GM23338 (cell line): ENCODE results near the gene LETMD1. TPM values are rescaled to one million over a fixed set of nuclear protein-coding genes. Genes with fewer than 3 reads are reported as not detected.

Experiments used
- ATAC-seq: fragments of 200-7000 bp; cut with Tn5 transposase; 3 replicates; pipeline ENCODE4 v1.9.1; 2020
- DNase-seq: peaks from one replicate; pipeline ENCODE4 v3.0.0-alpha.2; 2015; ENCODE audit warnings: low spot score
- H2AFZ ChIP-seq: fragments of 200-600 bp; sonication (generic); 2 replicates; pipeline ENCODE4 v1.8.0; 2016; ENCODE audit warnings: antibody characterized with exemption, mild to moderate bottlenecking, moderate library complexity
- H3F3A ChIP-seq: fragments of 200-600 bp; sonication (generic); replicated peaks from 2 replicates; pipeline ENCODE4 v1.8.0; 2017; ENCODE audit warnings: antibody characterized with exemption, mixed run types, low read depth
- H3K27ac ChIP-seq: fragments of 200-600 bp; sonication (generic); 2 replicates; pipeline ENCODE4 v1.6.1; 2016; ENCODE audit warnings: low read depth
- H3K27me3 ChIP-seq: fragments of 200-600 bp; sonication (generic); 2 replicates; pipeline ENCODE4 v1.8.0; 2016; ENCODE audit warnings: mild to moderate bottlenecking, mixed run types, moderate library complexity; ENCODE audit not compliant: insufficient read depth
- H3K36me3 ChIP-seq: fragments of 200-600 bp; sonication (generic); 2 replicates; pipeline ENCODE4 v1.8.0; 2016; ENCODE audit warnings: mild to moderate bottlenecking; ENCODE audit not compliant: insufficient read depth
- H3K4me1 ChIP-seq: fragments of 200-600 bp; sonication (generic); 2 replicates; pipeline ENCODE4 v1.8.0; 2016; ENCODE audit warnings: mild to moderate bottlenecking, moderate library complexity; ENCODE audit not compliant: insufficient read depth
- H3K4me2 ChIP-seq: fragments of 200-600 bp; sonication (generic); 2 replicates; pipeline ENCODE4 v1.7.1; 2017; ENCODE audit warnings: mixed run types
- H3K4me3 ChIP-seq: fragments of 200-600 bp; sonication (generic); 2 replicates; pipeline ENCODE4 v1.6.1; 2016; ENCODE audit warnings: mixed run types
- H3K79me2 ChIP-seq: fragments of 200-600 bp; sonication (generic); replicated peaks from 2 replicates; pipeline ENCODE4 v1.8.0; 2017; ENCODE audit warnings: mild to moderate bottlenecking; ENCODE audit not compliant: insufficient read depth
- H3K9me2 ChIP-seq: fragments of 200-600 bp; sonication (generic); 2 replicates; pipeline ENCODE4 v1.8.0; 2017; ENCODE audit not compliant: insufficient read depth
- H4K20me1 ChIP-seq: fragments of 200-600 bp; sonication (generic); replicated peaks from 2 replicates; pipeline ENCODE4 v1.8.0; 2017; ENCODE audit warnings: mild to moderate bottlenecking; ENCODE audit not compliant: insufficient read depth
- H3K27ac Mint-ChIP-seq: 2 replicates; pipeline ENCODE4 v1.8.0; 2020; ENCODE audit warnings: inconsistent platforms, mild to moderate bottlenecking, moderate library complexity, mixed read lengths
- H3K27me3 Mint-ChIP-seq: 3 replicates; pipeline ENCODE4 v1.8.0; 2022; ENCODE audit warnings: low read depth, mild to moderate bottlenecking, moderate library complexity, mixed read lengths, inconsistent platforms; ENCODE audit not compliant: insufficient read depth, poor library complexity
- H3K36me3 Mint-ChIP-seq: 3 replicates; pipeline ENCODE4 v1.8.0; 2021; ENCODE audit warnings: low read depth, mild to moderate bottlenecking, inconsistent platforms, moderate library complexity, mixed read lengths
- H3K4me1 Mint-ChIP-seq: 3 replicates; pipeline ENCODE4 v1.8.0; 2020; ENCODE audit warnings: mild to moderate bottlenecking, inconsistent platforms, mixed read lengths
- H3K4me3 Mint-ChIP-seq: 3 replicates; pipeline ENCODE4 v1.8.0; 2021; ENCODE audit warnings: moderate library complexity, mild to moderate bottlenecking, inconsistent platforms, mixed read lengths
- H3K9me3 Mint-ChIP-seq: 3 replicates; pipeline ENCODE4 v1.8.0; 2020; ENCODE audit warnings: moderate library complexity, mild to moderate bottlenecking, inconsistent platforms, mixed read lengths
- CREB1 ChIP-seq: fragments of 250-450 bp; sonication (Bioruptor Pico); IDR thresholded peaks from 2 replicates; pipeline ENCODE4 v1.5.0; 2020; ENCODE audit warnings: low read depth, mild to moderate bottlenecking, moderate library complexity
- ETS1 ChIP-seq: IDR thresholded peaks from 2 replicates; pipeline ENCODE4 v1.6.1; 2016; ENCODE audit warnings: antibody characterized with exemption
- EZH2 ChIP-seq: fragments of 200-600 bp; sonication (generic); IDR thresholded peaks from one replicate; pipeline ENCODE4 v1.8.0; 2017; ENCODE audit warnings: antibody characterized with exemption, mild to moderate bottlenecking, low read depth; ENCODE audit not compliant: unreplicated experiment
- EZH2phosphoT487 ChIP-seq: fragments of 200-600 bp; sonication (generic); IDR thresholded peaks from one replicate; pipeline ENCODE4 v1.8.1; 2018; ENCODE audit warnings: antibody characterized with exemption; ENCODE audit not compliant: unreplicated experiment
- JUNB ChIP-seq: IDR thresholded peaks from one replicate; pipeline ENCODE4 v1.6.1; 2016; ENCODE audit warnings: antibody characterized with exemption; ENCODE audit not compliant: unreplicated experiment
- NANOG ChIP-seq: IDR thresholded peaks from 2 replicates; pipeline ENCODE4 v1.6.1; 2016; ENCODE audit warnings: antibody characterized with exemption, borderline replicate concordance
- POLR2AphosphoS5 ChIP-seq: IDR thresholded peaks from 2 replicates; pipeline ENCODE4 v1.6.1; 2016; ENCODE audit warnings: antibody characterized with exemption, low read depth
- REST ChIP-seq: IDR thresholded peaks from one replicate; pipeline ENCODE4 v1.6.1; 2018; ENCODE audit warnings: antibody characterized with exemption; ENCODE audit not compliant: unreplicated experiment
- STAT1 ChIP-seq: IDR thresholded peaks from one replicate; pipeline ENCODE4 v1.6.1; 2016; ENCODE audit warnings: antibody characterized with exemption; ENCODE audit not compliant: unreplicated experiment
- ZNF114 ChIP-seq: fragments of 250-450 bp; sonication (Bioruptor Pico); IDR thresholded peaks from 2 replicates; pipeline ENCODE4 v1.5.0; 2020; ENCODE audit warnings: mild to moderate bottlenecking, moderate library complexity
- ZNF331 ChIP-seq: fragments of 250-450 bp; sonication (Bioruptor Pico); IDR thresholded peaks from 2 replicates; pipeline ENCODE4 v1.5.0; 2020; ENCODE audit warnings: low read depth, mild to moderate bottlenecking, moderate library complexity
- polyA plus RNA-seq: library from polyadenylated mRNA; unstranded; fragments of >200 nt; fragmentation: Nextera tagmentation; extraction: Ambion mirVana; gene quantifications from 2 replicates; pipeline ENCODE4 v1.2.1, GENCODE V29; 2016
- total RNA-seq: library from RNA; depleted of rRNA; stranded (reverse); fragments of >200 nt; shearing (Covaris generic); gene quantifications from 2 replicates; pipeline ENCODE4 v1.2.3, GENCODE V29; 2014
- TF ChIP-seq, protein P1 (sequence below): fragments of 250-450 bp; sonication (Bioruptor Pico); IDR thresholded peaks from 2 replicates; pipeline ENCODE4 v1.5.0; 2020; ENCODE audit warnings: mild to moderate bottlenecking, moderate library complexity
- TF ChIP-seq, protein P2 (sequence below), 2 experiments: fragments of 200-600 bp in 1 of 2; sonication (generic) in 1 of 2; conservative IDR thresholded peaks; 2 replicates each; pipeline versions ENCODE4 v1.5.1 to v1.6.1; 2016 to 2017; ENCODE audit warnings: antibody characterized with exemption in 2 of 2, low read depth in 2 of 2, mild to moderate bottlenecking in 2 of 2, moderate library complexity in 1 of 2

The LETMD1 gene
- total and polyA plus RNA-seq, 2 experiments from 2014 or later, result 15.7 to 29.9 TPM

DNA sequence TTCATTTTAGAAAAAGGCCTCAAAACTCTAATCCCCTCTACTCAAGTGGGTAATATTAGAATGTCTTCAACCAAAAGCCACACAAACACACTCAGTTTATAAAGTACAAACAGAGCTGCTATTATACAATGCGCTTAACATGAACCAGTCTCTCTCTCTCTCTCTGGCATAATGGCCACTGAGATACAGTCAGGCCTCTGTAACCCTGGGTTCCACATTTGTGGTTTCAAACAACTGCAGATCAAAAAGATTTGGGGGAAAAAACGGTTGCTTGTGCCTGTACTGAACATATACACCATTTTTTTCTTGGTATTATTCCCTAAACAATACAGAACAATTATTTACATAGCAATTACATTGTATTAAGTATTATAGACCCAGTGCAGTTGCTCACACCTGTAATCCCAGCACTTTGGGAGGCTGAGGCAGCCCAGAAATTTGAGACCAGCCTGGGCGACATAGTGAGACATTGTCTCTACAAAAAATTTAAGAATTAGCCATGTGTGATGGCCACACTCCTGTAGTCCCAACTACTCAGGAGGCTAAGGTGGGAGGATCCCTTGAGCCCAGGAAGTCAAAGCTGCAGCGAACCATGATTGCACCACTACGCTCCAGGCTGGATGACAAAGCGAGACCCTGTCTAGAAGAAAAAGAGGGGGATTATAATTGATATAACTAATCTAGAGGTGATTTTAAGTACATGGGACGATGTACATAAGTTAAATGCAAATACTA lies 27.5 kb upstream of the LETMD1 start:
- no peak overlapping the region for H3K4me3 Mint-ChIP-seq
- H4K20me1 ChIP-seq, result peaks cover 3% of the 10 kb centered on the region; the same call in 1 of the 2 replicates
- no peaks in the 10 kb centered on the region for H3K36me3 Mint-ChIP-seq
- ATAC-seq (no peak), DNase-seq (no peak)
- TF ChIP-seq ZNF331 (CRISPR knock-in tag), result no peak
- no peak for TF ChIP-seq STAT1
- TF ChIP-seq EZH2, result no peak
- TF ChIP-seq ETS1, result no peak
- TF ChIP-seq, protein P1, sequence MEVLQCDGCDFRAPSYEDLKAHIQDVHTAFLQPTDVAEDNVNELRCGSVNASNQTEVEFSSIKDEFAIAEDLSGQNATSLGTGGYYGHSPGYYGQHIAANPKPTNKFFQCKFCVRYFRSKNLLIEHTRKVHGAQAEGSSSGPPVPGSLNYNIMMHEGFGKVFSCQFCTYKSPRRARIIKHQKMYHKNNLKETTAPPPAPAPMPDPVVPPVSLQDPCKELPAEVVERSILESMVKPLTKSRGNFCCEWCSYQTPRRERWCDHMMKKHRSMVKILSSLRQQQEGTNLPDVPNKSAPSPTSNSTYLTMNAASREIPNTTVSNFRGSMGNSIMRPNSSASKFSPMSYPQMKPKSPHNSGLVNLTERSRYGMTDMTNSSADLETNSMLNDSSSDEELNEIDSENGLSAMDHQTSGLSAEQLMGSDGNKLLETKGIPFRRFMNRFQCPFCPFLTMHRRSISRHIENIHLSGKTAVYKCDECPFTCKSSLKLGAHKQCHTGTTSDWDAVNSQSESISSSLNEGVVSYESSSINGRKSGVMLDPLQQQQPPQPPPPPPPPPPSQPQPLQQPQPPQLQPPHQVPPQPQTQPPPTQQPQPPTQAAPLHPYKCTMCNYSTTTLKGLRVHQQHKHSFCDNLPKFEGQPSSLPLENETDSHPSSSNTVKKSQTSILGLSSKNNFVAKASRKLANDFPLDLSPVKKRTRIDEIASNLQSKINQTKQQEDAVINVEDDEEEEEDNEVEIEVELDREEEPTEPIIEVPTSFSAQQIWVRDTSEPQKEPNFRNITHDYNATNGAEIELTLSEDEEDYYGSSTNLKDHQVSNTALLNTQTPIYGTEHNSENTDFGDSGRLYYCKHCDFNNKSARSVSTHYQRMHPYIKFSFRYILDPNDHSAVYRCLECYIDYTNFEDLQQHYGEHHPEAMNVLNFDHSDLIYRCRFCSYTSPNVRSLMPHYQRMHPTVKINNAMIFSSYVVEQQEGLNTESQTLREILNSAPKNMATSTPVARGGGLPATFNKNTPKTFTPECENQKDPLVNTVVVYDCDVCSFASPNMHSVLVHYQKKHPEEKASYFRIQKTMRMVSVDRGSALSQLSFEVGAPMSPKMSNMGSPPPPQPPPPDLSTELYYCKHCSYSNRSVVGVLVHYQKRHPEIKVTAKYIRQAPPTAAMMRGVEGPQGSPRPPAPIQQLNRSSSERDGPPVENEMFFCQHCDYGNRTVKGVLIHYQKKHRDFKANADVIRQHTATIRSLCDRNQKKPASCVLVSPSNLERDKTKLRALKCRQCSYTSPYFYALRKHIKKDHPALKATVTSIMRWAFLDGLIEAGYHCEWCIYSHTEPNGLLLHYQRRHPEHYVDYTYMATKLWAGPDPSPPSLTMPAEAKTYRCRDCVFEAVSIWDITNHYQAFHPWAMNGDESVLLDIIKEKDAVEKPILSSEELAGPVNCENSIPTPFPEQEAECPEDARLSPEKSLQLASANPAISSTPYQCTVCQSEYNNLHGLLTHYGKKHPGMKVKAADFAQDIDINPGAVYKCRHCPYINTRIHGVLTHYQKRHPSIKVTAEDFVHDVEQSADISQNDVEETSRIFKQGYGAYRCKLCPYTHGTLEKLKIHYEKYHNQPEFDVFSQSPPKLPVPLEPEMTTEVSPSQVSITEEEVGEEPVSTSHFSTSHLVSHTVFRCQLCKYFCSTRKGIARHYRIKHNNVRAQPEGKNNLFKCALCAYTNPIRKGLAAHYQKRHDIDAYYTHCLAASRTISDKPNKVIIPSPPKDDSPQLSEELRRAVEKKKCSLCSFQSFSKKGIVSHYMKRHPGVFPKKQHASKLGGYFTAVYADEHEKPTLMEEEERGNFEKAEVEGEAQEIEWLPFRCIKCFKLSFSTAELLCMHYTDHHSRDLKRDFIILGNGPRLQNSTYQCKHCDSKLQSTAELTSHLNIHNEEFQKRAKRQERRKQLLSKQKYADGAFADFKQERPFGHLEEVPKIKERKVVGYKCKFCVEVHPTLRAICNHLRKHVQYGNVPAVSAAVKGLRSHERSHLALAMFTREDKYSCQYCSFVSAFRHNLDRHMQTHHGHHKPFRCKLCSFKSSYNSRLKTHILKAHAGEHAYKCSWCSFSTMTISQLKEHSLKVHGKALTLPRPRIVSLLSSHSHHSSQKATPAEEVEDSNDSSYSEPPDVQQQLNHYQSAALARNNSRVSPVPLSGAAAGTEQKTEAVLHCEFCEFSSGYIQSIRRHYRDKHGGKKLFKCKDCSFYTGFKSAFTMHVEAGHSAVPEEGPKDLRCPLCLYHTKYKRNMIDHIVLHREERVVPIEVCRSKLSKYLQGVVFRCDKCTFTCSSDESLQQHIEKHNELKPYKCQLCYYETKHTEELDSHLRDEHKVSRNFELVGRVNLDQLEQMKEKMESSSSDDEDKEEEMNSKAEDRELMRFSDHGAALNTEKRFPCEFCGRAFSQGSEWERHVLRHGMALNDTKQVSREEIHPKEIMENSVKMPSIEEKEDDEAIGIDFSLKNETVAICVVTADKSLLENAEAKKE (CRISPR knock-in tag), result no peak
- no peak for TF ChIP-seq JUNB
- TF ChIP-seq REST, result no peak
- no peak for TF ChIP-seq POLR2AphosphoS5
- TF ChIP-seq CREB1, result no peak
- no peak for TF ChIP-seq NANOG
- TF ChIP-seq ZNF114 (CRISPR knock-in tag), result no peak
- TF ChIP-seq EZH2phosphoT487, result no peak
- TF ChIP-seq, protein P2, sequence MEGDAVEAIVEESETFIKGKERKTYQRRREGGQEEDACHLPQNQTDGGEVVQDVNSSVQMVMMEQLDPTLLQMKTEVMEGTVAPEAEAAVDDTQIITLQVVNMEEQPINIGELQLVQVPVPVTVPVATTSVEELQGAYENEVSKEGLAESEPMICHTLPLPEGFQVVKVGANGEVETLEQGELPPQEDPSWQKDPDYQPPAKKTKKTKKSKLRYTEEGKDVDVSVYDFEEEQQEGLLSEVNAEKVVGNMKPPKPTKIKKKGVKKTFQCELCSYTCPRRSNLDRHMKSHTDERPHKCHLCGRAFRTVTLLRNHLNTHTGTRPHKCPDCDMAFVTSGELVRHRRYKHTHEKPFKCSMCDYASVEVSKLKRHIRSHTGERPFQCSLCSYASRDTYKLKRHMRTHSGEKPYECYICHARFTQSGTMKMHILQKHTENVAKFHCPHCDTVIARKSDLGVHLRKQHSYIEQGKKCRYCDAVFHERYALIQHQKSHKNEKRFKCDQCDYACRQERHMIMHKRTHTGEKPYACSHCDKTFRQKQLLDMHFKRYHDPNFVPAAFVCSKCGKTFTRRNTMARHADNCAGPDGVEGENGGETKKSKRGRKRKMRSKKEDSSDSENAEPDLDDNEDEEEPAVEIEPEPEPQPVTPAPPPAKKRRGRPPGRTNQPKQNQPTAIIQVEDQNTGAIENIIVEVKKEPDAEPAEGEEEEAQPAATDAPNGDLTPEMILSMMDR (conservative IDR thresholded peaks at IDR 0.05; ENCODE audit: low read depth in 2 of 2), result no peak
- peaks cover 18% of the 10 kb centered on the region for H3K4me1 Mint-ChIP-seq
- H3K79me2 ChIP-seq, result peaks cover 99% of the 10 kb centered on the region
- H3F3A ChIP-seq, result no peaks in the 10 kb centered on the region
- H3K9me2 ChIP-seq, result no peaks in the 10 kb centered on the region
- H2AFZ ChIP-seq, result no peak overlapping the region
- H3K36me3 ChIP-seq, result no peaks in the 10 kb centered on the region
- no peak overlapping the region for H3K27ac Mint-ChIP-seq
- peaks cover 11% of the 10 kb centered on the region; the same call in 1 of the 2 replicates for H3K4me1 ChIP-seq
- H3K4me3 ChIP-seq, result no peak overlapping the region
- 0 out of 2 replicates have a peak overlapping the region, but pooled peaks have one; percentile 40 for H3K27ac ChIP-seq
- H3K27me3 Mint-ChIP-seq, result peaks cover 2% of the 10 kb centered on the region
- H3K27me3 ChIP-seq, result no peaks in the 10 kb centered on the region
- H3K4me2 ChIP-seq, result no peak overlapping the region
- no peaks in the 10 kb centered on the region for H3K9me3 Mint-ChIP-seq
